Cerebellar cortex (tissue), 1 donor: ENCODE data around the gene CDH12.

Source experiments
- DNase-seq: peaks from one replicate; pipeline ENCODE4 v3.0.0-alpha.2; 2015; ENCODE audit warnings: low spot score

Gene CDH12

DNA sequence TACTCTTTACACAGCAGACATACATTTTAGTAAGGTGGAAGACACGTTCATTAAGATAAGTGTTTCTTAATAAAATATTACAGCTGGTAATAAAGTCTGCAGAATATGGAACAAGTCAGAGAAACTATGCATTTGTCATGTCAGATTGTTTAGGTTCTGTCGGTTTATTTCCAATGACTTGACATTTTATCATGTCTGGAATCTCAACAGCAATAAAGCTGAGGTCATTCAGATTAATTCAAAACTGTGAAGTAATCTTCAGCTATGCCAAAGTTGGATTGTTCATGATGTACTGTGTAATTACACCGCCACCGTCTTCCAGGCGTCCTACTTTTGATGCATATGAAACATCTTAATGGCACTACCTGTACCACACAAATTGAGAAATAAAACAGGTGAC, 1032.6 kb downstream of the CDH12 start:
- no peak for DNase-seq

DNA sequence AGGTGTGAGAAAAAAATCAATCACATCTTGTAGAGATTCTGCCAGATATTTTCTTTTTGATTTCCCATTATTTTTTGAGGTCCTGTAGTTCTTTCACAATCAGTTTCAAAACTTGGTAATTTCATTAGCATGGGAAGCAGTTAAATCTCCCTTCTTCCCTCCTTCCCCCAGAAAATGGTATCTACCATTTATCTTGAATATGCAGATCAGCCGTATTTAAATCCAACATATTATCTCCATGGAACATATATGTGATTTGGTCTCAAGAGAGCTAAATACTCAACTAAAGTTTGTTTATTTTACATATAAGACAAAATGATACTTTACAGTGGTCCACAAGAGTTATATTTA, 1034.8 kb downstream of the CDH12 start:
- DNase-seq: no peak

DNA sequence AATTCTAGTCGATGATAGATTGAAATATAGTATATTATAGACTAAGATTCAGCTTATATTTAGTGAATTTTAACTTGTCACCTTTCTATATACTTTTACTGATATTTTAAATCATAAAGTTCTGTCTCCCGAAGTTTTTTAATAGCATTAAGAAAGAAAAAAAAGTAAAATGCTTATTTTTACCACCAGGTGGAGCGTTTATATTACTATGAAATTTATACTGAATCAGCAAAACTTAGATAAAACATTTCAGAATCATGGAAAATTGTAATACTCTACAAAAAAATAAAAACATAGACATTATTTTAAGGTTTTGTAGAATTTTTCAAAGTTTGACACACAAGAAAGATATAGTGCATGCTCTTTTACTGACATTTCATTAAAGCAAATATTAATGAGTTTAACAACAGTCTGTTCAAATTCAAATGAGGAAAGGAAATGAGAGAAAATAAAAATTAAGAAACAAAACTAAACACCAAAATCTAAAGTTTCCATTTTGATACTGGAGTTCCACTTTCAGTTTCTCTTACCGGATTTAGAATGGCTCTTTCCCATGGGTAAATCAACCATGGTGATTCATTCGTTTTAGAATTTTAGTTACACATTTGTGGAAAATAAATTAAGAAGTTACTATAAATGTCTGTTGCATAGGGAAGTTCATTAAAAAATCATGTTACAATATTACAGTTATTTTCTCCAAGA, 1035.3 kb downstream of the CDH12 start:
- DNase-seq: no peak

DNA sequence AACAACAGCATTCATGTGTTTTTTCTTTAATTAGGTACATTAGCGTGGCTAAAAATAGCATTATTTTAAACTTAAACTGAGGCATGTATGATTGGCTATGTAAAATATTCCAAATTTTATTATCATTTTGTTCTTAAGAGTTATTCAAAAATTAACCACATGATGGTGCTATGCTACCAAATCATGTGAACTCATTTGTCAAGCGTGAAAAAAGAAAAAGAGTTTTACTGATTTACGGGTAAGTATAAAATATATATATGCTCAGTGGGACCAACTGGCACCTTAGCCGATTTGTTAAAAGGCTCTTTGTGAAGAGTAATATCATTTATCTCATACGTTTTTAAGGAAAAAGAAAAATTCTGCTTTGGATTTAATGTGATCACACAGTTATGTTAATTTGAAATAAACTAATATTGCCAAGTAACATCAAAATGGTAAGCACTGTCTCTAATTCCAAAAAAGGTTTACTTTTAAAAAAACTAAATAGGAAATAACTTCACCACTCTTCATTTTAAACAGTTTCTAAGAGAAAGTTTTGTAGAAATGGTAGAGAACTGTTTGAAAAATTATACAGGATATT, 1042.3 kb downstream of the CDH12 start:
- DNase-seq: peak; percentile 16

DNA sequence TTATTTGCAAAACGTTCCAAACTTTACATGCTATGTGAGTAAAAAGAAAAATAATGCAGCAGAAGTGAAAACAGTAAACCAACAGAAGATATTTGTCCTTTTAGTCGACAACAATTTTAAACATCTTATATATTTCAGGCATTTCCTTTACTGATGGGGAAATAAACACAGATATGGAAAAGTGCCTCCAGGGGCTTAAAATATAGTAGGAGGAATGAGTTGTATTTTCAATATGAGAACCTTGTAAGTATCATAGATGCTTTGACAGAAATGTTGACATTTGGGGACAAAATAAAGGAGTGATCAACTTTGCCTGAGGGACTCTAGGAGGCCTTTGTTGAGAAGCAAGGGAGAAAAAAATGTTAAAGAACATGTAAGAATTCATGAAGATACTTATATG, 1043.5 kb downstream of the CDH12 start:
- no peak for DNase-seq

DNA sequence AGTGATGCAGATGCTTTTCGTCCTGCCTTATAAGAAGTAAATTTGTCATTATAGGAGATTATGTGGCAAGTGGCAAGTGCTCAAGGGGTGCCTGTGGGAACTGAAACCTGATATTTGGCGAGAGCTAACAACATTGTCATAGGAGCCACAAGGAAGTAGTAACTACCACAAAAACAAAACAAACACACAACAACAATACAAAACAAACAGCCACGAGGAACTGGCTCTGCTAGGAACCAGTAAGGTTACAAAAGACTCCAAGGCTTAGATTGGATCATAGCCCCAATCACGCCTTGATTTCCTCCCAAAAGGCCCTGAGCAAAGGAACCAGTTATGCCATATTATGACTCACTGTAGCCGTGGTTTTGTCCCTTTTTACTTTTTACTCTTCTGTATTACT, 1045.2 kb downstream of the CDH12 start:
- DNase-seq: no peak

DNA sequence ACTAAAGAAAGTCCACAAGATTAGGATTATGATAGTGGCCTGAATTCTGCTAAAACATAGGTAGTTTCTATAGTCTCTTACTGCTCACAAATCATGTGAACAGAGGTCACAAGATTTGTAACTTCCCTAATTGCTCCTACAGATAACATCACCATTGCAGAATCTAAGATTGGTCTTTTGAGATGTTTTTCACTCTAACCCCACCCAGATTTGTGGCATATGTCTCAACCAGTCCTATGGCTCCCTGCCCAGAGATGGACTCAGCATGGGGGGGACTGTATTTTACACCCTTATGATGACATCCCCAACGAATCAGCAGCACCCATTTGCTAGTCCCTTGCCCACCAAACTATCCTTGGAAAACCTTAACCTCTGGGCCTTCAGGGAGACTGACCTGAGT, 1046.2 kb downstream of the CDH12 start:
- no peak for DNase-seq

DNA sequence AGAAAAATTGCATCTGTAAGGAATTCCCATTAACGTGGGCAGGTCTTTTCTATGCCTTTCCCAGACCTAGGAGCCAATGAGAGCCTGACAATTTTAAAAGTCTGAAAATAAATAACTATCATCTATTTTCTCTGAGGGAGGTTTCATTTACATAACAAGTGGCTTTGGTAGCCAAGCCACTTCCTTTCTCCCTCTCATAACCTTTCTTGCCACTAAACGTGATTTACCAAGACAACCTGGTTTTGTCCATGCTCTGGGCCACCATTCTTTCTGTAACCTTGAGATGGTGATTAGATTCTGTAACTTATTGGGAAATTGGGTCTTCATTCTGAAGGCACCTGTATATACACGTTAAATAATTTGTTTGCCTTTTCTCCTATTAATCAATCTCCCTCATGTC, 1046.9 kb downstream of the CDH12 start:
- no peak for DNase-seq

DNA sequence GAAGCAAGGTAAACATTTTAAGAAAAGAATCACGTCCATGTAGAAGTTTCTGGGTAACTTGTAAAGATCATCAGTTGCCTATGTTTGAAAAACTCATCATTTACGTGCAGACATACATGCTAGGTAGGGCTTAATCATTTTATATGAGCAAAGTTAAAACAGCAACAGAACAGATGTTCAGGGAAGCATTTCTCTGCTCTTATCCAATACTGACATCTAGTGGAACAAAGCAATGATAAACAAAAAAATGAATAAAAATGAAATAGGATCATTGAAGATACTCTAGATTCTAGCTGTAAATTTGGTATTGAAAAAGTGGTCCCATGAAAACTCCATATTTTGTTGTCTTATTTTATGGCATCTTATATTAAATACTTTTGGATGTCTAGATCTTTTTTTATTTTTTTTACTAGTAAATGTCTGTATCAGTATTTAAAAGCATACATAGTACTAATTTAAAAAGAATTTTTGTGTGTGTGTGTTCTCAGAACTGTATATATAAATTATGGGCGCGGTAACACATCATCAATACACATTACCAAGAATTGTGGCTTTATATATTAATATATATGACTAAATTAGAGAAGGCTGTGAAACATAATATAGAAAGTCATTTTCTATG, 1050.2 kb downstream of the CDH12 start:
- peak; percentile 57 for DNase-seq

DNA sequence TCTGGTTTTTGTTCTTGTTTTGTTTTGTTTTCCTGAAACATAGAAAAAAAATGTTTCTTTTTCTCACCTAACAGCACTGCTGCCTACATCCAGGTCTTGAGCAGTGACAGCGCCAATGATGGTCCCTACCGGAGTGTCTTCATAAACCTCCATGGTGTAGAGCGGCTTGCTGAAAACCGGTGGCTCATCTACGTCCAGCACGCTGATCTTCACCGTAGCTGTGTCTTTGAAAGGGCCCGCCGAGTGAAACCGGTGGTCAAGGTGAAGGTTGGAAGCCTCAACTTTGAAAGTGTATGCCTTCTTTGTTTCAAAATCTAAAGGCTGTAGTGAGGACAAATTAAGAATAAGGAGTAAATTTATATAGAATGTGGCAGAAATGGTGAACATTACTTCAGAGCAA, 1051.0 kb downstream of the CDH12 start:
- no peak for DNase-seq

DNA sequence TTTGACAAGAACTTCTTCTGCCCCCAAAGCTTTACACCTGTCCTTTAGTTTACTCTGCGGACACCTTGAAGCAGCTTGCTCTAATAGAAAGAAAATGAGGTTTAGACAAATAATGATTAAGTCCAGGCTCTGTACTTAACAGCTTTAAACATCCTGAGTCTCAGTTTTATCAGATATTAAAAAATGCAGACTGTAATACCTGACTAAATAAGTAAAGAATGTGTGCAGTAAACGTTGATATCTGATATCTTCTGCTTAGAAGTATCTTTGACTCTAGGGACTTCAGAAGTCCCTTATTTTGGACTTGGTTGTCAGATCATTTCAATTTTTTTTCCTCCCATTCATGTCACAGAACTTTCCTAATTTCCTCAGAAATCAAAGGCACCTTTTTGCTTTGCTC, 1060.4 kb downstream of the CDH12 start:
- DNase-seq: no peak

DNA sequence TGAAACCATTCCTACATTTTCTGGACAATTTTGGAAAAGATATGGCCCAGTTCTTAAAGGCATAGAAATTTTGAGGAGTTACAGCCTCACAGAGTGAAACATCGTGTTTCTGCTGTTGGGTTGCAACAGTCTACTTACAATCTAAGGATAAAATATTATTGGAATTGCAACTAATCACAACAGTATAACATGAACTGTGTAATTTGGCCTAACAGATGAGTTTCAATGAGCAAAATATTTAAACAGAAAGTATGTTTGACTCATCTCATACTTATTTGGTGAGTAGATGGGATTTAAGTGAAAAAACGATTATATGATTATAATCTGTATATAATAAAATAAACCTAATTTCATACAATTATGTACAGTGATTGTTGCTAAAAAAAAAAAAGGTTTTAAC, 1061.8 kb downstream of the CDH12 start:
- no peak for DNase-seq

DNA sequence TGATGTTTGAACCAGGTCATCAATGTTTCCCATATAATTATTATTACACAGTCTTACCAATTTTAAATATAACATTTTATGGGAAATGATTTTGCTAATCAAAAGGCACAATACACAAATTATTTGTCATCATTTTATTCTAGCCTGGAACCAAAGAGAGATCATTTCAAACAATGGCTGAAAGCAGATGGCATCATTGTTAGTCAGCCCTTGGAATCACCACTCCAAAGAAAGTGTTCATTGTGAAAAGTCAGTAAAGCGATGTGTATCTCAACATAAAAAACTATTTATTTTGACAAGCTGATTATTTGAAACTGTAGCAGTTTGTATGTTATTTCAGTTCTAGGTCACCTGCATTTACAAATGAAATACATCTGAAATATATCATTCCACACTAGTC, 1068.7 kb downstream of the CDH12 start:
- DNase-seq: no peak

DNA sequence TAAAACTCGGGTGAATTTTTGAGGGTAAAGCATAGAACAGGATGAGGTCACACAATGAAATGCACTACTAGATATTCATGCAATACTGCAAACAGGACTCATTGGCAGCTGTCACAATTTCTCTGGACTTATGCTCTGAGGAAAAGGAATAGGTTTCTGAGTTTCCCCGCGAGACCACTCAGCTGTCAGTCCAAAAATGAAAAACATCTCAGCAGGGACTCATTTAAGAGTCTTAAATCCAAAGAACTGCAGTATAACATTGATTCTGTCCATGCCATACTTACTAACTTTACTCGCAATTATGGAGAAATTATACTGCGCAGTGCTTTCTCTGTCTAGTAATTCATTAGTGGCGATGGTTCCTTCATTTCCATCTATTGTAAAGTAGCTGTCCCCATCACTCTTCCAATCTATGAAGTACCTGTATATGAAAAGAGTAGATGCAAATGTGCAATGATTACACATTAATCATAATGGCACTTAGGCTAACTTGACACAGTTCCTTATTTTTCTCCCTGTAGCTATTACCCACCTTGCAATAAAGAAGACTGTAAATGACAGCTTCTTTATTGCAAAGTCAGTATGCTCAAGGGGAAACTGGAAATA, 1070.0 kb downstream of the CDH12 start:
- no peak for DNase-seq

DNA sequence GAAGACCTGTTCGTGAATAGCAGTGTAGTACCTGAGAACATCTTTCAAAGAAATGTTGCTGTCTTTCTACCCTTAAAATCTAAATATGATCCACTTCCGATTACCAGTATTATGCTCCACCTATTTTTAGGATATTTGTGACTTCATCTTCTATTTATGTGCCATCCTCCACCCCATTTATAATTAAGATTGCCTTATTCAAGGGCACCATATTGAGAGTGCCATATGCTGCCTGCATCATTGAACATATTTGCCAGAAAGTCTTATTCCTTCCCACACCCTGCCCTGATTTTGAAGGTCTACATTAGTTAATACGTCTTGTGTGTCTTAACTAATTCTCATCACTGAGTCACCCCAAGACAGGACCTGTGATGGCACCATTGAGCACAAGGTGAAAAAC, 1076.7 kb downstream of the CDH12 start:
- DNase-seq: peak; percentile 84

DNA sequence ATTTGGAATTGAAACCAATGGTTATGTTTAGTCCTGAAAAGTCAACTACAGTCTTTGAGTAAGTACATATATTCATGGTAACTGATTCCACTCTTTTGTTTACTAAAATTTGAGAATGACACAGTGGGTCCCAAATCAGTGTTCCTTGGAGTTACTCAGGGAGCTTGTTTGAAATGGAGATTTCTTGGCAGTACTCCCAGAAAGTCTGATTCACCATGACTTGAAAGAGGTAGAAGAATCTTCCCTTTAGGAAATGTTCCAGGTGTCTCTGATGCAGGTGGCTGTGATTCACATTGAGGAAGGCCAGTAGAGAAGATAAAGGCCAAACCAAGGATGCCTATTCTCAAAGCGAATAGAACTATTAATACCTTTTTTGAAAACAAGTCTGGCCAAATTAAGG, 1078.3 kb downstream of the CDH12 start:
- peak; percentile 16 for DNase-seq

DNA sequence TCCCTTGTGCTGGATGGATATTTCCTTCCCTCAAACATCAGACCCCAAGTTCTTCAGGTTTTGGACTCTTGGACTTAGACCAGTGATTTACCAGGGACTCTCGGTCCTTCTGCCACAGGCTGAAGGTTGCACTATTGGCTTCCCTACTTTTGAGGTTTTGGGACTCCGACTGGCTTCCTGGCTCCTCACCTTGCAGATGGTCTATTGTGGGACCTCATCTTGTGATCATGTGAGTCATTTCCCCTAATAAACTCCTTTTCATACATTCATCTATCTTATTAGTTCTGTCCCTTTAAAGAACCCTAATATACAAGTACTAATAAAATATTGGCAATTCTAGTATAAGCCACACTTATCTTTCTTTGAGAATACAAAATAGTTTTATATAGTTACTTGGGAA, 1078.9 kb downstream of the CDH12 start:
- no peak for DNase-seq

DNA sequence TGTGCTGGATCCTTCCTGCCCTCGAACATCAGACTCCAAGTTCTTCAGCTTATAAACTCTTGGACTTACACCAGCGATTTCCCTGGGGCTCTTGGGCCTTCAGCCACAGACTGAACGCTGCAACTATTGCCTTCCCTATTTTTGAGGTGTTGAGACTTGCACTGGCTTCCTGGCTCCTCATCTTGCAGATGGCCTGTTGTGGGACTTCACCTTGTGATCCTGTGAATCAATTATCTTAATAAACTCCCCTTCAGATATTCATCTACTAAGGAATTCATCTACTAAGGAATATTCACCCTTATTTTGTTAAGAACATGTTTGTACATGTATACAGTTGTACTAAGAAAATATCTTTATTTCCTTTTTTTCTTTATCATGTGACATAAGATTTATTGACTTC, 1079.7 kb downstream of the CDH12 start:
- no peak for DNase-seq

DNA sequence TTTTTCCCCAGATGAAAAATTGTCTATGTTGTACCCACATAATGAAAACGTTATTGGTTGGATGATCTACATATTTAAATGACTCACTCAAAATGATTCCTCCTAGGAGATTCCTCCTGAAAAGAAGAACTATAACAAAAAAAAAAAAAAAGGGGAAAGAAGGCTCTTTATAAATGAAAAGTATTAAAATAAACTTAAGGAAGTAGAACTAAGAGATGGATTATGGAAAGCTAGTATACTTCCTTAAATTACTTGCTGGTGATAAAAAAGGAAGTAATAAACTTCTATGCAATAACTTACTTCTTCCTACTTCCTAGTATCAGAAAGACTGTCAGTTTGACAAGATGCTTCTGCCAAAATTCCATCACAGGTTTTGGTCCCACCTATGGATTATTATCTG, 1087.7 kb downstream of the CDH12 start:
- DNase-seq: no peak

DNA sequence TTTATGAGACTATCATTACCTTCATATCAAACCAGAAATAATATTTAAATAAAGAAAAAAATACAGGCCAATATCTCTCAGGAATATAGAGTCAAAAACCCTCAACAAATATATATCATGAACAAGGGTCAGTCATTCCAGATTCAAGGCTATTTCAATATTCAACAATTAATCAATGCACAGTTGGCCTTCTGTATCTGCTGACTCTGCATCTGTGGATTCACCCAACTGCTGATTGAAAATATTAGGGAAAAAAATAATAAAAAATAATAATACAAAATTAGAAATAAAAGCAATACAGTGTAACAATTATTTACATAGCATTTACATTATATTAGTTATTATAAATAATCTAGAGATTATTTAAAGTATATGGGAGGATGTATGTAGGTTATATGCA, 1114.0 kb downstream of the CDH12 start:
- DNase-seq: no peak

DNA sequence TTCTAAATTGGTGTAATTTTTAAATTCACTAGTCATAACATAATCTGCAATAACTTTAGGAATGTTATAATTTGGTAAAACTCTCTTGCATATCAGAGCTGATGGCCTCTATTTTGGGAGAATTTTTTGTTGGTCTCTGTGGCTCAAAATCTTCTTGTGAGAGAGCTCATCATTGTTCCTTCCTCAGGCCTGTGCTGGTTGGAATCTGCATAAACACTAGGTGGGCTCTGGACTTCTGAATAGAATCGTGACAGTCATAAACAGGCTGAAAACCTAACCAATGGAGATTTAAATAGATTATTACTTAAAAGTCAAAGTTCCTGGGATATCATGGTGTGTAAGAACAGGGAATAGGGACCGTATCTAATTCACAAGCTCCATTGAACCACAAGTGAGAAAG, 1129.6 kb downstream of the CDH12 start:
- no peak for DNase-seq

DNA sequence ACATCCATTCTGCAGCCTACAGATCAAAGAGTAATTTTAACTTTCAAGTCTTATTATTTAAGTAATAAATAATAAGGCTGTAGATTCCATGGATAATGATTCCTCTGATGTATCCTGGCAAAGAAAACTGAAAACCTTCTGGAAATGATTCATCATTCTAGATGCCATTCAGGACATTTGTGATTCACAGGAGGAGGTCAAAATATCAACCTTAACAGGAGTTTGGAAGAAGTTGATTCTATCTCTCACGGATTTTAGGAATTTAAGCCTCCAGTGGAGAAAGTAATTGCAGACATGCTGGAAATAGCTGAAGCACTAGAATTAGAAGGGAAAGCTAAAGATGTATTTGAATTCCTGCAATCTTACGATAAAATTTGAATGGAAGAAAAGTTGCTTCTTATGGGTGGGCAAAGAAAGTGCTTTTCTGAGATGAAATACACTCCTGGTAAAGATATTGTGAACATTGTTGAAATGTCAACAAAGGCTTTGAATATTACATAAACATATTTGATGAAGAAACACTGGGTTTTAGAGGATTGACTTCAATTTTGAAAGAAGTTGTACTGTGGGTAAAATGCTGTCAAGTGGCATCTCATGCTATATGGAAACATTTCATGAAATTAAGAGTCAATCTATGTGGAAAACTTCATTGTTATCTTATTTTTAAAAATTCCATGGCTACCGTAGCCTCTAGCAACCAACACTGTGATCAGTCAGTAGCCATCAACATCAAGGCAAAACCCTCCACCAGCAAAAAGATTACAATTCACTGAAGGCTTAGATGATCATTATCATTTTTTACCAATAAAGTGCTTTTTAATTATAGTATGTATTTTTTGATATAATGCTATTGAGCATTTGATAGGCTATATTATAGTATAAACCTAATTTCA, 1141.0 kb downstream of the CDH12 start:
- peak; percentile 3 for DNase-seq
